ENCODE data around the gene ACTN3.

ACTN3 gene

DNA sequence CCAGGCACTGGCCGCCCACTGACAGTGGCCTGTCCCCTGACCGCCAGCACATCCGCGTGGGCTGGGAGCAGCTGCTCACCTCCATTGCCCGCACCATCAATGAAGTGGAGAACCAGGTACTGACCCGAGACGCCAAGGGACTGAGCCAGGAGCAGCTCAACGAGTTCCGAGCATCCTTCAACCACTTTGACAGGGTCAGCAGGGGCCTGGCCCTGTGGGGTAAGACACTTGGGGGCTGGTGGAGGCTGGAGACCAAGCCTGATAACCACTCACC, 15.2 kb downstream of the ACTN3 start:
- TF ChIP-seq SIN3A (IDR thresholded peaks at IDR 0.05; ENCODE audit: borderline replicate concordance, insufficient read depth, low read length) (no peak), REST (IDR thresholded peaks at IDR 0.05; ENCODE audit: insufficient read depth in 1 of 2, low read depth in 2 of 2, low read length in 2 of 2) (no peak), TAF1 (IDR thresholded peaks at IDR 0.05; ENCODE audit: borderline replicate concordance, insufficient read depth, low read length) (no peak), POLR2AphosphoS5 (IDR thresholded peaks at IDR 0.05; ENCODE audit: low read depth, low read length) (no peak), FOXP2 (optimal IDR thresholded peaks at IDR 0.05; ENCODE audit: borderline replicate concordance, extremely low read depth, extremely low read length, insufficient read depth) (no peak)

- TF ChIP-seq TAF1 (IDR thresholded peaks at IDR 0.05; ENCODE audit: borderline replicate concordance, insufficient read depth, low read length), result no peak
- no peak for TF ChIP-seq SIN3A (IDR thresholded peaks at IDR 0.05; ENCODE audit: borderline replicate concordance, insufficient read depth, low read length)
- TF ChIP-seq REST (IDR thresholded peaks at IDR 0.05; ENCODE audit: insufficient read depth in 1 of 2, low read depth in 2 of 2, low read length in 2 of 2), result no peak
- TF ChIP-seq POLR2AphosphoS5 (IDR thresholded peaks at IDR 0.05; ENCODE audit: low read depth, low read length), result no peak
- no peak for TF ChIP-seq FOXP2 (optimal IDR thresholded peaks at IDR 0.05; ENCODE audit: borderline replicate concordance, extremely low read depth, extremely low read length, insufficient read depth)
These were observed 15.6 kb downstream of the ACTN3 start for GRCh38 chr11:66562275-66562674.

- TF ChIP-seq SIN3A (IDR thresholded peaks at IDR 0.05; ENCODE audit: borderline replicate concordance, insufficient read depth, low read length) (no peak), REST (IDR thresholded peaks at IDR 0.05; ENCODE audit: insufficient read depth in 1 of 2, low read depth in 2 of 2, low read length in 2 of 2) (no peak), FOXP2 (optimal IDR thresholded peaks at IDR 0.05; ENCODE audit: borderline replicate concordance, extremely low read depth, extremely low read length, insufficient read depth) (no peak), POLR2AphosphoS5 (IDR thresholded peaks at IDR 0.05; ENCODE audit: low read depth, low read length) (no peak), TAF1 (IDR thresholded peaks at IDR 0.05; ENCODE audit: borderline replicate concordance, insufficient read depth, low read length) (no peak)
These were observed 16.3 kb downstream of the ACTN3 start for GRCh38 chr11:66562907-66563583.

- TF ChIP-seq TAF1 (IDR thresholded peaks at IDR 0.05; ENCODE audit: borderline replicate concordance, insufficient read depth, low read length) (no peak), FOXP2 (optimal IDR thresholded peaks at IDR 0.05; ENCODE audit: borderline replicate concordance, extremely low read depth, extremely low read length, insufficient read depth) (no peak), REST (IDR thresholded peaks at IDR 0.05; ENCODE audit: insufficient read depth in 1 of 2, low read depth in 2 of 2, low read length in 2 of 2) (no peak), POLR2AphosphoS5 (IDR thresholded peaks at IDR 0.05; ENCODE audit: low read depth, low read length) (no peak), SIN3A (IDR thresholded peaks at IDR 0.05; ENCODE audit: borderline replicate concordance, insufficient read depth, low read length) (no peak)
These were observed 17.1 kb downstream of the ACTN3 start for GRCh38 chr11:66563832-66564231.

- TF ChIP-seq FOXP2 (optimal IDR thresholded peaks at IDR 0.05; ENCODE audit: borderline replicate concordance, extremely low read depth, extremely low read length, insufficient read depth) (no peak), REST (IDR thresholded peaks at IDR 0.05; ENCODE audit: insufficient read depth in 1 of 2, low read depth in 2 of 2, low read length in 2 of 2) (no peak), SIN3A (IDR thresholded peaks at IDR 0.05; ENCODE audit: borderline replicate concordance, insufficient read depth, low read length) (no peak), POLR2AphosphoS5 (IDR thresholded peaks at IDR 0.05; ENCODE audit: low read depth, low read length) (no peak)
These were observed 17.8 kb downstream of the ACTN3 start for GRCh38 chr11:66564538-66564937.

All from PFSK-1 (cell line).